Measurements from ENCODE around the gene TLR3. TPM values are rescaled to one million over a fixed set of nuclear protein-coding genes. Genes with fewer than 3 reads are reported as not detected.

Gene TLR3
- total and polyA plus RNA-seq, 3 donors from 2014 or later: 2.3 to 12.6 (median 3.2) TPM

- Histone ChIP-seq H3K4me1 (peaks cover 5% of the 10 kb centered on the region), H3K9me3 (no peaks in the 10 kb centered on the region), H3K36me3 (ENCODE audit: low read depth, missing control alignments) (no peaks in the 10 kb centered on the region), H3K27ac (no peak overlapping the region), H3K4me3 (no peak overlapping the region), H3K27me3 (no peaks in the 10 kb centered on the region)
- intact Hi-C loops (cut with DNase I; ENCODE audit: low total_unique reads): no loop called here
- TF ChIP-seq CTCF (IDR thresholded peaks at IDR 0.05): peak; percentile 42 to 75 (median 71)
- TF ChIP-seq POLR2A (IDR thresholded peaks at IDR 0.05): no peak
- peak; percentile 36 for DNase-seq
- WGBS, 2 donors: 22 to 43% methylated on average over 11 of the region's 11 CpGs
These were observed 47.3 kb upstream of the TLR3 start for GRCh38 chr4:186021461-186022167.

GRCh38 chr4:186023975-186024374 lies 45.0 kb upstream of the TLR3 start:
- no peaks in the 10 kb centered on the region for H3K36me3 ChIP-seq (ENCODE audit: low read depth, missing control alignments)
- no peaks in the 10 kb centered on the region for H3K9me3 ChIP-seq
- intact Hi-C loops (cut with DNase I; ENCODE audit: low total_unique reads): no loop called here
- H3K4me3 ChIP-seq: no peak overlapping the region
- DNase-seq: no peak
- 87 to 90% methylated on average over 14 of the region's 14 CpGs for WGBS, 2 donors
- TF ChIP-seq POLR2A (IDR thresholded peaks at IDR 0.05) (no peak), CTCF (IDR thresholded peaks at IDR 0.05) (no peak)
- no peaks in the 10 kb centered on the region for H3K4me1 ChIP-seq
- no peaks in the 10 kb centered on the region for H3K27me3 ChIP-seq
- H3K27ac ChIP-seq: no peak overlapping the region

GRCh38 chr4:186024637-186025407 lies 44.1 kb upstream of the TLR3 start:
- DNase-seq: no peak
- Histone ChIP-seq H3K27ac (no peak overlapping the region), H3K36me3 (ENCODE audit: low read depth, missing control alignments) (no peaks in the 10 kb centered on the region), H3K9me3 (no peaks in the 10 kb centered on the region), H3K4me1 (no peaks in the 10 kb centered on the region), H3K4me3 (no peak overlapping the region), H3K27me3 (no peaks in the 10 kb centered on the region)
- 81 to 83% methylated on average over 15 of the region's 15 CpGs for WGBS, 2 donors
- TF ChIP-seq POLR2A (IDR thresholded peaks at IDR 0.05) (no peak), CTCF (IDR thresholded peaks at IDR 0.05) (no peak)
- intact Hi-C loops (cut with DNase I; ENCODE audit: low total_unique reads): no loop called here

GRCh38 chr4:186025408-186025690 lies 43.6 kb upstream of the TLR3 start:
- H3K36me3 ChIP-seq (ENCODE audit: low read depth, missing control alignments): no peaks in the 10 kb centered on the region
- H3K27me3 ChIP-seq: no peaks in the 10 kb centered on the region
- H3K4me3 ChIP-seq: no peak overlapping the region
- intact Hi-C loops (cut with DNase I; ENCODE audit: low total_unique reads): no loop called here
- TF ChIP-seq CTCF (IDR thresholded peaks at IDR 0.05): no peak
- no peak for TF ChIP-seq POLR2A (IDR thresholded peaks at IDR 0.05)
- DNase-seq: no peak
- 53 to 84% methylated on average over 7 of the region's 7 CpGs for WGBS, 2 donors
- no peak overlapping the region for H3K27ac ChIP-seq
- peaks cover 5% of the 10 kb centered on the region for H3K4me1 ChIP-seq
- H3K9me3 ChIP-seq: no peaks in the 10 kb centered on the region

All from testis (tissue), 3 donors.